SK-N-SH (cell line): ENCODE measurements around the gene YJEFN3. TPM values are rescaled to one million over a fixed set of nuclear protein-coding genes. Genes with fewer than 3 reads are reported as not detected.

Experiments used
- CTCF ChIA-PET: fragments of 300-600, 350-600 bp; formaldehyde crosslinking; extraction: SDS; loops from one replicate; lab custom pipeline; 2021; lab: Yijun Ruan, JAX
- POLR2A ChIA-PET: fragments of 350-600 bp; sonication (Branson Sonifier 250); formaldehyde crosslinking; extraction: SDS; loops from one replicate; lab custom pipeline; 2020; ENCODE audit warnings: antibody characterized with exemption, inconsistent platforms; lab: Yijun Ruan, JAX
- DNase-seq: peaks from one replicate; pipeline ENCODE4 v3.0.0; 2012
- H2AFZ ChIP-seq: fragments of 200-600 bp; sonication (generic); 2 replicates; pipeline ENCODE4 v1.8.1; 2016; ENCODE audit warnings: antibody characterized with exemption, mild to moderate bottlenecking, low read depth
- H3F3A ChIP-seq: fragments of 200-600 bp; sonication (generic); replicated peaks from 2 replicates; pipeline ENCODE3; 2016; ENCODE audit warnings: antibody characterized with exemption, mild to moderate bottlenecking; ENCODE audit not compliant: insufficient read depth
- H3K27ac ChIP-seq, 2 experiments: fragments of 200-500 bp in 1 of 2; fragments of 200-600 bp in 1 of 2; sonication (Bioruptor generic) in 1 of 2; sonication (generic), shearing (Covaris generic) in 1 of 2; 2 replicates each; pipeline versions ENCODE4 v1.5.1 to v1.6.1; 2014 to 2016; ENCODE audit warnings: low read depth in 2 of 2, inconsistent platforms in 1 of 2, low read length in 1 of 2, mild to moderate bottlenecking in 1 of 2, mixed read lengths in 1 of 2
- H3K27me3 ChIP-seq: fragments of 200-600 bp; sonication (generic), shearing (Covaris generic); 2 replicates; pipeline ENCODE4 v1.6.1; 2016; ENCODE audit warnings: mixed run types; ENCODE audit not compliant: insufficient read depth
- H3K36me3 ChIP-seq, 2 experiments: fragments of 200-500 bp in 1 of 2; fragments of 200-600 bp in 1 of 2; sonication (Bioruptor generic) in 1 of 2; sonication (generic) in 1 of 2; replicated peaks in 1 of 2; 2 replicates each; pipeline versions ENCODE3 to v1.5.1; 2014 to 2016; ENCODE audit warnings: low read length in 1 of 2, mild to moderate bottlenecking in 1 of 2; ENCODE audit not compliant: insufficient read depth in 2 of 2, control insufficient read depth in 1 of 2
- H3K4me1 ChIP-seq, 2 experiments: fragments of 200-500 bp in 1 of 2; fragments of 200-600 bp in 1 of 2; sonication (Bioruptor generic) in 1 of 2; sonication (generic), shearing (Covaris generic) in 1 of 2; 2 replicates each; pipeline versions ENCODE4 v1.5.1 to v1.6.1; 2014 to 2016; ENCODE audit warnings: low read depth in 1 of 2, low read length in 1 of 2, mixed run types in 1 of 2; ENCODE audit not compliant: insufficient read depth in 2 of 2, control insufficient read depth in 1 of 2
- H3K4me2 ChIP-seq: fragments of 200-600 bp; sonication (generic), shearing (Covaris generic); 2 replicates; pipeline ENCODE4 v1.6.1; 2017; ENCODE audit warnings: mixed run types
- H3K4me3 ChIP-seq, 2 experiments: fragments of 200-500 bp in 1 of 2; fragments of 200-600 bp in 1 of 2; sonication (Bioruptor generic) in 1 of 2; sonication (generic), shearing (Covaris generic) in 1 of 2; 2 replicates each; pipeline versions ENCODE4 v1.5.1 to v1.8.1; 2014 to 2016; ENCODE audit warnings: low read depth in 2 of 2, inconsistent platforms in 1 of 2, low read length in 1 of 2, mild to moderate bottlenecking in 1 of 2, mixed read lengths in 1 of 2, moderate library complexity in 1 of 2
- H3K79me2 ChIP-seq: fragments of 200-600 bp; sonication (generic); 2 replicates; pipeline ENCODE4 v1.8.1; 2017; ENCODE audit warnings: mild to moderate bottlenecking; ENCODE audit not compliant: insufficient read depth
- H3K9ac ChIP-seq: fragments of 200-600 bp; sonication (generic); 2 replicates; pipeline ENCODE4 v1.6.1; 2017; ENCODE audit warnings: mixed run types
- H3K9me2 ChIP-seq: fragments of 200-600 bp; sonication (generic); 2 replicates; pipeline ENCODE4 v1.6.1; 2017; ENCODE audit warnings: mixed run types
- H3K9me3 ChIP-seq: fragments of 200-600 bp; sonication (generic); 2 replicates; pipeline ENCODE4 v1.6.1; 2017; ENCODE audit warnings: mixed run types, mild to moderate bottlenecking, moderate library complexity
- H4K20me1 ChIP-seq: fragments of 200-600 bp; sonication (generic); 2 replicates; pipeline ENCODE4 v1.6.1; 2017; ENCODE audit warnings: mild to moderate bottlenecking, mixed run types; ENCODE audit not compliant: insufficient read depth
- ELF1 ChIP-seq: IDR thresholded peaks from 2 replicates; pipeline ENCODE4 v1.4.0; 2012
- EP300 ChIP-seq, 2 experiments: IDR thresholded peaks; 2 replicates each; pipeline versions ENCODE4 v1.4.0 to v1.6.1; 2012; ENCODE audit warnings: borderline replicate concordance in 1 of 2, low read depth in 1 of 2, low read length in 1 of 2
- FOSL2 ChIP-seq: IDR thresholded peaks from 2 replicates; pipeline ENCODE4 v1.4.0; 2012; ENCODE audit warnings: low read depth, mild to moderate bottlenecking, moderate library complexity, borderline replicate concordance
- FOXJ3 ChIP-seq: sonication (generic); formaldehyde crosslinking; IDR thresholded peaks from 2 replicates; pipeline ENCODE4 v1.5.1; 2020; ENCODE audit warnings: mild to moderate bottlenecking, missing genetic modification reagents
- FOXM1 ChIP-seq: IDR thresholded peaks from 2 replicates; pipeline ENCODE4 v1.4.0; 2012; ENCODE audit warnings: low read depth, mild to moderate bottlenecking
- GABPA ChIP-seq: IDR thresholded peaks from 2 replicates; pipeline ENCODE4 v1.4.0; 2012; ENCODE audit warnings: low read depth, mild to moderate bottlenecking
- MEF2A ChIP-seq: IDR thresholded peaks from 2 replicates; pipeline ENCODE4 v1.4.0; 2012; ENCODE audit warnings: low read depth, borderline replicate concordance
- NFIC ChIP-seq: IDR thresholded peaks from 2 replicates; pipeline ENCODE4 v1.4.0; 2012; ENCODE audit warnings: borderline replicate concordance
- RAD21 ChIP-seq: IDR thresholded peaks from 2 replicates; pipeline ENCODE4 v1.6.1; 2012; ENCODE audit warnings: mild to moderate bottlenecking, low read length
- RXRA ChIP-seq: IDR thresholded peaks from 2 replicates; pipeline ENCODE4 v1.4.0; 2012; ENCODE audit warnings: low read depth, mild to moderate bottlenecking, borderline replicate concordance
- TAF1 ChIP-seq: IDR thresholded peaks from 2 replicates; pipeline ENCODE4 v1.6.1; 2012; ENCODE audit warnings: low read depth, mild to moderate bottlenecking, low read length, moderate library complexity, borderline replicate concordance
- TCF12 ChIP-seq: IDR thresholded peaks from 2 replicates; pipeline ENCODE4 v1.4.0; 2012
- TEAD4 ChIP-seq: IDR thresholded peaks from 2 replicates; pipeline ENCODE4 v1.4.0; 2012; ENCODE audit warnings: mild to moderate bottlenecking, borderline replicate concordance; ENCODE audit not compliant: insufficient read depth
- YY1 ChIP-seq: IDR thresholded peaks from 2 replicates; pipeline ENCODE4 v1.4.0; 2012; ENCODE audit warnings: low read depth, mild to moderate bottlenecking
- WGBS: methylation state at CpG from one replicate; pipeline ENCODE4 v1.1.6; 2017; ENCODE audit warnings: low lambda C conversion rate; 5-methylcytosine and 5-hydroxymethylcytosine counted together
- polyA plus RNA-seq, 3 experiments: library from polyadenylated mRNA; depleted of rRNA; stranded (reverse); fragments of >200 nt; gene quantifications; 2 replicates each; pipeline ENCODE4 v1.2.3, GENCODE V29; 2012
- TF ChIP-seq, protein P1 (sequence below): fragments of 150-350 bp; IDR thresholded peaks from 2 replicates; pipeline ENCODE4 v1.6.1; 2016; ENCODE audit warnings: mild to moderate bottlenecking, low read depth, low read length
- TF ChIP-seq, protein P2 (sequence below): fragments of 200-600 bp; sonication (generic); IDR thresholded peaks from 2 replicates; pipeline ENCODE4 v1.6.1; 2017; ENCODE audit warnings: antibody characterized with exemption, mild to moderate bottlenecking, moderate library complexity
- TF ChIP-seq, protein P3 (sequence below): IDR thresholded peaks from 2 replicates; pipeline ENCODE4; 2012
- TF ChIP-seq, protein P4 (sequence below): IDR thresholded peaks from 2 replicates; pipeline ENCODE4 v1.4.0; 2012; ENCODE audit warnings: low read depth, borderline replicate concordance
- TF ChIP-seq, protein P5 (sequence below): IDR thresholded peaks from 2 replicates; pipeline ENCODE4 v1.4.0; 2012; ENCODE audit warnings: low read depth

YJEFN3 gene
- polyA plus RNA-seq, 1 of the 3 experiments (the other 2 are of a cell fraction): 7.2 TPM

DNA sequence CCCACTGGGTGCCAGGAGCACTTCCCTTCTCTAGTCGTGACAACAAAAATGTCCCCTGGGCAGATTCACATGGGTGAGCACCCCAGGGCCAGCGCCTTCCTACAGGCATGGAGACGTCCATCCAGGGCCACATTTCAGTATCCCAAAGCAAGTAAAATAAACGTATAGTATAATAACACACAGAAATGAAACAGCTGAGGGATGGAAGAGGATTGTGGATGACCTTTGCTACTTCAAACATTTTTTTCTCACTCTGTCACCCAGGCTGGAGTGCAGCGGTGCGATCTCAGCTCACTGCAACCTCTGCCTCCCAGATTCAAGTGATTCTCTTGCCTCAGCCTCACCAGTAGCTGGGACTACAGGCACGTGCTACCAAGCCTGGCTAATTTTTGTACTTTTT lies 37.6 kb downstream of the YJEFN3 start (continued):
- TF ChIP-seq, protein P1, sequence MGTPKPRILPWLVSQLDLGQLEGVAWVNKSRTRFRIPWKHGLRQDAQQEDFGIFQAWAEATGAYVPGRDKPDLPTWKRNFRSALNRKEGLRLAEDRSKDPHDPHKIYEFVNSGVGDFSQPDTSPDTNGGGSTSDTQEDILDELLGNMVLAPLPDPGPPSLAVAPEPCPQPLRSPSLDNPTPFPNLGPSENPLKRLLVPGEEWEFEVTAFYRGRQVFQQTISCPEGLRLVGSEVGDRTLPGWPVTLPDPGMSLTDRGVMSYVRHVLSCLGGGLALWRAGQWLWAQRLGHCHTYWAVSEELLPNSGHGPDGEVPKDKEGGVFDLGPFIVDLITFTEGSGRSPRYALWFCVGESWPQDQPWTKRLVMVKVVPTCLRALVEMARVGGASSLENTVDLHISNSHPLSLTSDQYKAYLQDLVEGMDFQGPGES: no peak
- TF ChIP-seq EP300 (IDR thresholded peaks at IDR 0.05; ENCODE audit: borderline replicate concordance in 1 of 2, low read depth in 1 of 2, low read length in 1 of 2) (no peak), RXRA (no peak), FOXJ3 (CRISPR knock-in tag) (no peak), MEF2A (no peak), TAF1 (no peak), ELF1 (no peak)
- TF ChIP-seq, protein P2, sequence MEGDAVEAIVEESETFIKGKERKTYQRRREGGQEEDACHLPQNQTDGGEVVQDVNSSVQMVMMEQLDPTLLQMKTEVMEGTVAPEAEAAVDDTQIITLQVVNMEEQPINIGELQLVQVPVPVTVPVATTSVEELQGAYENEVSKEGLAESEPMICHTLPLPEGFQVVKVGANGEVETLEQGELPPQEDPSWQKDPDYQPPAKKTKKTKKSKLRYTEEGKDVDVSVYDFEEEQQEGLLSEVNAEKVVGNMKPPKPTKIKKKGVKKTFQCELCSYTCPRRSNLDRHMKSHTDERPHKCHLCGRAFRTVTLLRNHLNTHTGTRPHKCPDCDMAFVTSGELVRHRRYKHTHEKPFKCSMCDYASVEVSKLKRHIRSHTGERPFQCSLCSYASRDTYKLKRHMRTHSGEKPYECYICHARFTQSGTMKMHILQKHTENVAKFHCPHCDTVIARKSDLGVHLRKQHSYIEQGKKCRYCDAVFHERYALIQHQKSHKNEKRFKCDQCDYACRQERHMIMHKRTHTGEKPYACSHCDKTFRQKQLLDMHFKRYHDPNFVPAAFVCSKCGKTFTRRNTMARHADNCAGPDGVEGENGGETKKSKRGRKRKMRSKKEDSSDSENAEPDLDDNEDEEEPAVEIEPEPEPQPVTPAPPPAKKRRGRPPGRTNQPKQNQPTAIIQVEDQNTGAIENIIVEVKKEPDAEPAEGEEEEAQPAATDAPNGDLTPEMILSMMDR: no peak

DNA sequence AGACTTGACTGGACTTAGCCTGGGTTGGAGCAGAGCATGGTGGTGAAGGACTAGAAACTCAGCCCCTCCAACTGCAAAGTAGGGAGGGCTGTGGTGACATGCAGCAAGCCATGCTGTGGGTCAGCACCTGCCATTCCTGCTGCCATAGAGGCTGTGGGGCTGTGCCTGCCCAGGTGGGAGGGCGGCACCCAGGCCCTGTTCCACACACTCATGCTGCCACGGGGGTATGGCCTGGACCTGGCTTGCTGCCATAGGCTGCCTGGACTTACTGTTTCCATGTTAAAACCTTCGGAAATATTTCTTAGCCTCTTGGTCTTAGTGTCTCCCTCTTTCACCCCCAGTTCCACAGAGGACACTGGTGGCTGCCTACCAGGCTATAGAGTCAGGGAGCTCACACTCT lies 38.7 kb downstream of the YJEFN3 start:
- Histone ChIP-seq H3K27ac (no peak overlapping the region), H3K9me2 (no peaks in the 10 kb centered on the region), H3K4me3 (no peak overlapping the region), H3K4me2 (no peak overlapping the region), H3K9me3 (no peaks in the 10 kb centered on the region), H3K79me2 (no peaks in the 10 kb centered on the region), H3F3A (no peaks in the 10 kb centered on the region), H3K27me3 (no peaks in the 10 kb centered on the region), H4K20me1 (no peaks in the 10 kb centered on the region), H3K9ac (no peak overlapping the region), H3K36me3 (no peaks in the 10 kb centered on the region), H2AFZ (no peak overlapping the region), H3K4me1 (no peaks in the 10 kb centered on the region; a peak in 1 of 4 replicates)
- DNase-seq: no peak
- ChIA-PET POLR2A (no interaction called here), CTCF (interaction anchor here (0.7 to 9.3 kb wide), 3 partner anchors 14 to 1078 kb away, joined by 3 to 56 read pairs (median 5); no protein-coding TSS in a partner anchor)
- 74% methylated on average over 2 of the region's 3 CpGs for WGBS
- no peak for TF ChIP-seq NFIC
- TF ChIP-seq, protein P2: no peak
- no peak for TF ChIP-seq MEF2A
- TF ChIP-seq YY1: no peak
- TF ChIP-seq TEAD4: no peak
- no peak for TF ChIP-seq EP300 (IDR thresholded peaks at IDR 0.05; ENCODE audit: borderline replicate concordance in 1 of 2, low read depth in 1 of 2, low read length in 1 of 2)
- TF ChIP-seq FOSL2: no peak
- TF ChIP-seq, protein P1: no peak
- no peak for TF ChIP-seq RXRA
- no peak for TF ChIP-seq TCF12
- no peak for TF ChIP-seq ELF1
- TF ChIP-seq GABPA: no peak
- TF ChIP-seq, protein P3, sequence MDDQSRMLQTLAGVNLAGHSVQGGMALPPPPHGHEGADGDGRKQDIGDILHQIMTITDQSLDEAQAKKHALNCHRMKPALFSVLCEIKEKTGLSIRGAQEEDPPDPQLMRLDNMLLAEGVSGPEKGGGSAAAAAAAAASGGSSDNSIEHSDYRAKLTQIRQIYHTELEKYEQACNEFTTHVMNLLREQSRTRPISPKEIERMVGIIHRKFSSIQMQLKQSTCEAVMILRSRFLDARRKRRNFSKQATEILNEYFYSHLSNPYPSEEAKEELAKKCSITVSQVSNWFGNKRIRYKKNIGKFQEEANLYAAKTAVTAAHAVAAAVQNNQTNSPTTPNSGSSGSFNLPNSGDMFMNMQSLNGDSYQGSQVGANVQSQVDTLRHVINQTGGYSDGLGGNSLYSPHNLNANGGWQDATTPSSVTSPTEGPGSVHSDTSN: no peak
- TF ChIP-seq, protein P4, sequence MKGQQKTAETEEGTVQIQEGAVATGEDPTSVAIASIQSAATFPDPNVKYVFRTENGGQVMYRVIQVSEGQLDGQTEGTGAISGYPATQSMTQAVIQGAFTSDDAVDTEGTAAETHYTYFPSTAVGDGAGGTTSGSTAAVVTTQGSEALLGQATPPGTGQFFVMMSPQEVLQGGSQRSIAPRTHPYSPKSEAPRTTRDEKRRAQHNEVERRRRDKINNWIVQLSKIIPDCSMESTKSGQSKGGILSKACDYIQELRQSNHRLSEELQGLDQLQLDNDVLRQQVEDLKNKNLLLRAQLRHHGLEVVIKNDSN: no peak
- TF ChIP-seq FOXM1: no peak
- TF ChIP-seq RAD21: no peak
- TF ChIP-seq, protein P5, sequence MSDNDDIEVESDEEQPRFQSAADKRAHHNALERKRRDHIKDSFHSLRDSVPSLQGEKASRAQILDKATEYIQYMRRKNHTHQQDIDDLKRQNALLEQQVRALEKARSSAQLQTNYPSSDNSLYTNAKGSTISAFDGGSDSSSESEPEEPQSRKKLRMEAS: no peak
